Kidney (tissue), 14 donors: Measurements from ENCODE around the gene PRL. TPM values are rescaled to one million over a fixed set of nuclear protein-coding genes. Genes with fewer than 3 reads are reported as not detected.

ENCODE experiments used
- DNase-seq, 5 donors: peaks; one replicate each; pipeline ENCODE4 v3.0.0-alpha.2; 2013 to 2020
- FAIRE-seq: peaks from 2 replicates; lab custom pipeline; 2012; peaks lifted over from hg19 to GRCh38; lab: Jason Lieb, UNC
- H3K27ac ChIP-seq, 2 donors: one replicate each; pipeline ENCODE4 v1.7.0; 2013; ENCODE audit warnings: low read depth in 2 of 2, low read length in 2 of 2, inconsistent platforms in 1 of 2
- H3K27me3 ChIP-seq: one replicate; pipeline ENCODE4 v1.7.1; 2013; ENCODE audit warnings: low read length, inconsistent platforms; ENCODE audit not compliant: control insufficient read depth, insufficient read depth
- H3K36me3 ChIP-seq, 3 donors: one replicate each; pipeline versions ENCODE4 v1.7.0 to v1.7.1; 2013; ENCODE audit warnings: low read length in 3 of 3, control low read depth in 1 of 3, inconsistent platforms in 1 of 3; ENCODE audit not compliant: insufficient read depth in 3 of 3, control insufficient read depth in 2 of 3
- H3K4me1 ChIP-seq, 3 donors: one replicate each; pipeline versions ENCODE4 v1.7.0 to v1.7.1; 2013; ENCODE audit warnings: low read length in 3 of 3, inconsistent platforms in 1 of 3, low read depth in 1 of 3; ENCODE audit not compliant: control insufficient read depth in 2 of 3, insufficient read depth in 2 of 3
- H3K4me3 ChIP-seq, 3 donors: one replicate each; pipeline versions ENCODE4 v1.7.0 to v1.8.1; 2013; ENCODE audit warnings: low read length in 3 of 3, control low read depth in 1 of 3, inconsistent platforms in 1 of 3
- H3K9ac ChIP-seq, 3 donors: one replicate each; pipeline versions ENCODE4 v1.7.0 to v1.7.1; 2013; ENCODE audit warnings: low read length in 3 of 3, control low read depth in 1 of 3, inconsistent platforms in 1 of 3
- H3K9me3 ChIP-seq, 3 donors: one replicate each; pipeline versions ENCODE4 v1.7.0 to v1.7.1; 2013; ENCODE audit warnings: low read length in 3 of 3, control low read depth in 1 of 3, inconsistent platforms in 1 of 3; ENCODE audit not compliant: control insufficient read depth in 2 of 3, insufficient read depth in 1 of 3
- intact Hi-C: fragments of 100-400 bp; cut with DNase I; formaldehyde crosslinking; loops from one replicate; pipeline ENCODE4 v1.11.1; 2022
- polyA plus RNA-seq: library from polyadenylated mRNA; stranded (reverse); fragments of 350-450 nt; fragmentation: Illumina TruSeq; extraction: RNeasy Lipid Tissue Mini Kit (QIAGEN cat#74804); gene quantifications from one replicate; pipeline ENCODE4 v1.2.3, GENCODE V29; 2014; ENCODE audit warnings: low read depth, low replicate concordance; ENCODE audit not compliant: insufficient read depth
- total RNA-seq: library from RNA; stranded (reverse); fragmentation: NEBNext Ultra II Directional; extraction: Animal tissue kit (Norgen Biotek cat#: 25700); gene quantifications from one replicate; pipeline ENCODE4 v1.2.1, GENCODE V29; 2021
- TF ChIP-seq, protein P1 (sequence below): IDR thresholded peaks from 3 replicates; pipeline ENCODE4 v1.5.1; 2012; ENCODE audit warnings: mild to moderate bottlenecking, moderate library complexity, borderline replicate concordance; ENCODE audit not compliant: insufficient read depth; ENCODE audit errors: extremely low read depth
- donor health status: control.
- donor health status: control.
- donor health status: control.
- donor health status: control.
- donor health status: control.
- donor health status: DM: yes; HTN: yes; CAD: no.
- donor health status: Normal renal cell carcinoma (clear cell type).

Gene PRL
- total and polyA plus RNA-seq, 2 donors from 2014 or later, result not detected

DNA sequence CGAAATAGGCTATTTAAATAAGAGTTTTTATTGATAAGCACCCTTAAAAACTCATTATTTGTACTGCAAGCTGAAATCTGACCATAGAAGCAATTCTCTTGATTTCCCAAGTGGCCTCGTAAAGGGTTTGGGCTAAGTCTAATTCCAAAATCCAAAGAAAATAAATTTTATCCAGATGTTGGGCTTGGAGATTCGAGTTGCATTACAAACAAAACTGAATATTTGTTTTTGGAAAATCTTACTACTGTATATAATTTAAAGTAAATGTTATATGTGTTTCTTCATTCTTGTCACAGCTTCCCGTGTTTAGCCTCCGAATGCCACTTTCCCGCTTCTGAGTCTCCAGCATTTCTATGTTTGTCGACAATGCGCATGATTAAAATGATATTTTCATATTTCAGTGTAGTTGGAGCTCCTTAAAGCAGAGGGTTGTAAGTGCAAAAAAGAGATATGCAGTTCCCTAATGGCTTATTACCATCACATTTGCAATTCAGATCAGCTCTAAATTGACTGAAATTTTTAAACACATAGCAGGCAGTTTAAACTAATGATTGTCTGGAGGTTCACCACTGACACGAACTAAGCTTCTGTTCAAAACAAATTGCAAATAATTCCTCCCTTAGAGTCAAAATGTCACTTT is 47.0 kb downstream of the PRL start:
- TF ChIP-seq, protein P1, sequence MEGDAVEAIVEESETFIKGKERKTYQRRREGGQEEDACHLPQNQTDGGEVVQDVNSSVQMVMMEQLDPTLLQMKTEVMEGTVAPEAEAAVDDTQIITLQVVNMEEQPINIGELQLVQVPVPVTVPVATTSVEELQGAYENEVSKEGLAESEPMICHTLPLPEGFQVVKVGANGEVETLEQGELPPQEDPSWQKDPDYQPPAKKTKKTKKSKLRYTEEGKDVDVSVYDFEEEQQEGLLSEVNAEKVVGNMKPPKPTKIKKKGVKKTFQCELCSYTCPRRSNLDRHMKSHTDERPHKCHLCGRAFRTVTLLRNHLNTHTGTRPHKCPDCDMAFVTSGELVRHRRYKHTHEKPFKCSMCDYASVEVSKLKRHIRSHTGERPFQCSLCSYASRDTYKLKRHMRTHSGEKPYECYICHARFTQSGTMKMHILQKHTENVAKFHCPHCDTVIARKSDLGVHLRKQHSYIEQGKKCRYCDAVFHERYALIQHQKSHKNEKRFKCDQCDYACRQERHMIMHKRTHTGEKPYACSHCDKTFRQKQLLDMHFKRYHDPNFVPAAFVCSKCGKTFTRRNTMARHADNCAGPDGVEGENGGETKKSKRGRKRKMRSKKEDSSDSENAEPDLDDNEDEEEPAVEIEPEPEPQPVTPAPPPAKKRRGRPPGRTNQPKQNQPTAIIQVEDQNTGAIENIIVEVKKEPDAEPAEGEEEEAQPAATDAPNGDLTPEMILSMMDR, result no peak
- FAIRE-seq (no peak), DNase-seq (no peak)
- Histone ChIP-seq H3K4me3 (no peak overlapping the region), H3K36me3 (no peaks in the 10 kb centered on the region), H3K27ac (no peak overlapping the region), H3K9ac (no peak overlapping the region), H3K9me3 (peaks cover 0 to under 1% (median 0%) of the 10 kb centered on the region in 3 donors), H3K27me3 (no peaks in the 10 kb centered on the region), H3K4me1 (no peaks in the 10 kb centered on the region)
- intact Hi-C loops, result no loop called here

DNA sequence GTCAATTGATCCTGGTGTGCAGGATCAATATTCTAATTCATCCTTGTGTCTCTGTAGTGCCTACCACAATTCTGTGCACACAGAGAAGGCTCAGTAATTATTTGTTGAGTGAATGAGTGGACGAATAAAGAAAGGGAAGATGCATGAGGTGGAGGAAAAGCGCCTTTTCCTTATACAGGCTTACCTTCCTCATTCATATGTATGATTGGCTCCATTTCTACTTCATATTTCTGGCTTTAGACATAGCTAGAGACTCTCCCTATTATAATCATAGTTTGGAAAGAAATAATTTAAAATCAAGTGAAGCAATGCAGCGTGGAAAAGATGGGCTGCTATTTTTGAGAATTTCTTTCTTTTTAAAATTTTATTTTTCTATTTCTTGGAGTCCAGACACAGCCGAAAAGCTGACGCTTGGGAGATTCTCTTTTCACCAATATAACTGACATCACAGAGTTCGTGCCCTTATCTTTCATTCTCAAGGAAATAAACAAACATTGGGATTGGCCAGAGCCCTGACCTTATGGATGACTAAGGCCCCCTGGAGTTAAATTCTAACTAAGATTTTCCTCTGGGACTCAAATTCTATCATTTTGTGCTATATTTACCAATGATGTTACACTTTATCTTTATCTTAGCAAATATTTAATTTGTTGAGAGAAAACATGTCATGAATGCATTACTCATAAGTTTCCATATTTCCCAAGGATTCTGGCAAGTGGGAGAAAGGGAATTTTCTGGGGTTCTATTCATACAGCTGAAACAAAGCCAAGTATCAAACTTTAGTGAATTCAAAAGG is 48.1 kb downstream of the PRL start:
- TF ChIP-seq, protein P1, result no peak
- Histone ChIP-seq H3K36me3 (no peaks in the 10 kb centered on the region), H3K9ac (no peak overlapping the region), H3K27me3 (no peaks in the 10 kb centered on the region), H3K27ac (no peak overlapping the region), H3K4me1 (no peaks in the 10 kb centered on the region), H3K9me3 (peaks cover 0 to 3% (median 0%) of the 10 kb centered on the region in 3 donors), H3K4me3 (no peak overlapping the region)
- FAIRE-seq (no peak), DNase-seq (no peak)
- intact Hi-C loops, result no loop called here

DNA sequence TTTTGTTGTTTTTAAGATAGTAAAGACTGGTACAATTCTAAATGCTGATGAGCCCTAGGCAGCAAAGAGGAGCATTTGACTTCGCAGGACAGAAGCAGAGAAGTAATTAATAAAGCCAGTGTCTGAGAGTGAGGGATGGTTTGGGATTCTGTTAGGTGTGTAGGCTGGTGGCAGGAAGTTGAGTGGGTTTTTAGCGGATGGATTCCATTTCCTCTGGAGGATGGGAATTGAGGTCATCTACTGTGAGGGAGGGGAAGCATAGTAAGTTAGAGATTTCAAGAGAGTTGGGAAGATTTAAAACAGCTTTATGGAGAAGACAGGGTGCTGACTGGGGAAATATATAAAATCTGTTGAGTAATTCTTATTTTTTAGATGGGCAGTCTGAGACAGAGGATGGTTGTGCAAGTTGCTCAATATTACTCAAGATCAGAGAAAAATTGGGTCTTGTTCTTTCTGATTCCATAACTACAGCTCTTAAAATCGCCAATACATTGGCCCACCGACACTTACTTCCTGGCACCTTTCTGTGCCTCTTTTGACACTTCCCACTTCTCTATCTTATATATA is 48.8 kb downstream of the PRL start:
- Histone ChIP-seq H3K27me3 (no peaks in the 10 kb centered on the region), H3K36me3 (no peaks in the 10 kb centered on the region), H3K9me3 (peaks cover 0 to 3% (median 0%) of the 10 kb centered on the region in 3 donors), H3K9ac (no peak overlapping the region), H3K4me1 (no peaks in the 10 kb centered on the region), H3K27ac (no peak overlapping the region), H3K4me3 (no peak overlapping the region)
- DNase-seq, result no peak
- TF ChIP-seq, protein P1, result no peak
- FAIRE-seq, result no peak
- intact Hi-C loops, result no loop called here
